Subcutaneous abdominal adipose tissue (tissue), 5 donors: ENCODE measurements around the gene DNAJC12.
"Not testable (repeated sequence)": the region's sequence is repeated elsewhere in the genome, so short reads cannot be mapped to it uniquely, and the experiment has no call there.

Experiments used
- H3K27ac ChIP-seq: one replicate; pipeline ENCODE4 v1.7.0; 2013; ENCODE audit warnings: low read depth, mild to moderate bottlenecking, inconsistent platforms, low read length, moderate library complexity
- H3K27me3 ChIP-seq, 5 donors: one replicate each; pipeline ENCODE4 v1.7.0; 2013; ENCODE audit warnings: low read length in 5 of 5, inconsistent platforms in 1 of 5; ENCODE audit not compliant: control insufficient read depth in 5 of 5, insufficient read depth in 4 of 5
- H3K36me3 ChIP-seq, 5 donors: one replicate each; pipeline ENCODE4 v1.7.0; 2013; ENCODE audit warnings: low read length in 5 of 5; ENCODE audit not compliant: control insufficient read depth in 5 of 5, insufficient read depth in 5 of 5
- H3K4me1 ChIP-seq, 5 donors: one replicate each; pipeline ENCODE4 v1.7.0; 2013; ENCODE audit warnings: low read length in 5 of 5, mild to moderate bottlenecking in 3 of 5, moderate library complexity in 1 of 5; ENCODE audit not compliant: control insufficient read depth in 5 of 5, insufficient read depth in 5 of 5
- H3K4me3 ChIP-seq, 5 donors: one replicate each; pipeline ENCODE4 v1.7.0; 2013; ENCODE audit warnings: low read length in 5 of 5, low read depth in 1 of 5
- H3K9ac ChIP-seq, 5 donors: one replicate each; pipeline ENCODE4 v1.7.0; 2013; ENCODE audit warnings: low read length in 5 of 5, mild to moderate bottlenecking in 4 of 5, moderate library complexity in 3 of 5
- H3K9me3 ChIP-seq, 5 donors: one replicate each; pipeline ENCODE4 v1.7.0; 2013; ENCODE audit warnings: low read length in 5 of 5; ENCODE audit not compliant: control insufficient read depth in 5 of 5
- donor health status: healthy.
- donor health status: healthy.
- donor health status: healthy.
- donor health status: healthy.
- donor health status: healthy.

Gene DNAJC12

DNA sequence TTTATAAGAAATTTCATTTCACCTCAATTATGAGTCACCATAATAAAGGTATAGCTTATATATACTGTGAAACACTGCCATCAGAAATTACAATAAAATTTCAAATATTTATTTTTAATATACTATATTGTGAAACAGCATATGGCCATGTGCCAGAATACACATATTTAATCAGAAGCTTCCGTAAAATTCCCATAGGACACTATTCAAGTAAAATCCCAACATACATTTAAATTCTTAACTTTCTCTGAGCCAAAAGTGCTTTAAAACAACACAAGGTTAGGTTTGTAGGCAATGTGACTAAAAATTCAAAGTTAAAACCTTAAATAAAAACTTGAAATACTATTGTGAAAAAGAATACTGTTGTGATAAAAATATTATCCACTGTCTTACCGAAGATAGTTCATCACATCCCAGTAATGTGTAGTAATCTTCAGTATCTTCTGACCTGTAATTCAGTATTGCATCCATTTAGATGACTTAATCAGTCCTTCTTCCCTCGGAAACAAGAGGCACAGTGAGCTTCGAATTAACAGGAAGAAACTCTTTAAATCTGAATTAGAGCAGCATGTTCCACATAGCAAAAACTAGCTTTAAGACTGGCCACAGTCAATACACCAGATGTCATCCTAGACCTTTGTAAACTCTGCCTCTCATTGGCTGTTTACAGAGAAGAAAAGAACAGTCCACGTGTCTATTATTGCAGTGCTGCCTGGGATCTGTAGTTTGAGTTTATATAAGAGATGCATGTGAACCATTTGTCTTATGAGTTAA lies at the start of gene DNAJC12:
TSS of gene DNAJC12 (minus strand) at position 648 of the 774 bp plus-strand sequence. CDS start at position 471, 177 bp downstream.
- no peak within 1 kb of the TSS for H3K27ac ChIP-seq
- H3K27me3 ChIP-seq, result no peaks in the 10 kb centered on the region
- H3K4me3 ChIP-seq, result peak within 1 kb of the TSS in 1 of 5 donors; percentile 27
- H3K9me3 ChIP-seq, result peaks cover 2 to 7% (median 6%) of the 10 kb centered on the region in 5 donors
- H3K36me3 ChIP-seq, result no peaks in the 10 kb centered on the region
- H3K9ac ChIP-seq, result peak within 1 kb of the TSS in 1 of 5 donors; percentile 25
- peaks cover 0 to 5% (median 0%) of the 10 kb centered on the region in 5 donors for H3K4me1 ChIP-seq

DNA sequence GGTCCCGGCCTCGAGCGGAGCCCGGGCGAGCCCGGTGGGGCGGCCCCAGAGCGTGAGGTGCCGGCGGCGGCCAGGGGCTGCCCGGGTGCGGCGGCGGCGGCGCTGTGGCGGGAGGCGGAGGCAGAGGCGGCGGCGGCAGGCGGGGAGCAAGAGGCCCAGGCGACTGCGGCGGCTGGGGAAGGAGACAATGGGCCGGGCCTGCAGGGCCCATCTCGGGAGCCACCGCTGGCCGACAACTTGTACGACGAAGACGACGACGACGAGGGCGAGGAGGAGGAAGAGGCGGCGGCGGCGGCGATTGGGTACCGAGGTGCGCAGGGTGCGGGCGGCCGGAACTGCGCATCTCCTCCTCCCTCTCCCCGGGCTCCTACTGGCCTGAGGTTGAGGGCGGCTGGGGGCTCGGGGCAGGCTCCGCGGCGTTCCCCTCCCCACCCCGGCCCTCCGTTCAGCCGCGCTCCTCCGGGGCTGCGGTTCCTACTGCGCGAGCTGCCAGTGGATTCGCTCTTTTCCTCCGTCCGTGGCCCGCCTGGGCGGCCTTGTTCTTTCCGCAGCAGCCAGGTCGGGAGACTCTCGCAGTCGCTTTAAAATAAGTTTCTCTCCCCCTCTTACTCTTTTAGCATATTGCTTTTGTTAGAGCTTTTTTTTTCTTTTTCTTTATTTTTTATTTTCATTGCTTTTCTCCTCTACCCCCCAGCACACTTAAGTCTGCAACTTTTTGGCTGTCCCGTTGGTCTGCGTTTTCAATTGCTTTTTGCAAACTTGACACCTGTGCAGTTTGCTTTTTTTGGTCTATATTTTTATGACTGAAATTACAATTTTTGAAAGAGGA lies 47.1 kb upstream of the DNAJC12 start:
- Histone ChIP-seq H3K27ac (peak overlapping the region; percentile 80), H3K4me3 (peak overlapping the region; percentile 69 to 86 (median 82)), H3K9ac (peak overlapping the region in 4 of 5 donors; percentile 71 to 82 (median 78)), H3K4me1 (peaks cover 7 to 28% (median 22%) of the 10 kb centered on the region in 5 donors), H3K27me3 (peaks cover 0 to 2% (median 0%) of the 10 kb centered on the region in 5 donors), H3K36me3 (peaks cover 16 to 31% (median 22%) of the 10 kb centered on the region in 5 donors), H3K9me3 (no peaks in the 10 kb centered on the region)

DNA sequence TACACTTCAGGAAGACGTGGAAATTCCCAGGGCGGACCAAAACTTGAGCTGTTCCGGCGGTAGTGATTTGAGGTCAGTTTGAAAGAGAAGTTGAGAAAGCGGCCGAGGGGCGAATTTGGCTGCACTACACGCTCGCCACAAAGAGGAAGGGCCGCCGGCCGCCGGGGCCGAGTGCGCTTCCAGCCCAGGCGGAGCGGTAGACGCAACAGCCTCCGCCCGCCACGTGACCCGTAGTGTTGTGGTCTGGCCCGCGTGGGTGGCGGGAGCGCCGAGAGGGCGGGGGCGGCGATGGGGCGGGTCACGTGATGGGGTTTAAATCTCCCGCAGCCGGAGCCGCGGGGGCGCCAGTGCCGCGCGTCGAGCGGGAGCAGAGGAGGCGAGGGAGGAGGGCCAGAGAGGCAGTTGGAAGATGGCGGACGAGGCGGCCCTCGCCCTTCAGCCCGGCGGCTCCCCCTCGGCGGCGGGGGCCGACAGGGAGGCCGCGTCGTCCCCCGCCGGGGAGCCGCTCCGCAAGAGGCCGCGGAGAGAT lies 46.4 kb upstream of the DNAJC12 start, which contains the start of gene SIRT1:
TSS of gene SIRT1 (plus strand) at position 344 of the 529 bp plus-strand sequence. CDS start at position 410, 66 bp downstream.
- peak within 1 kb of the TSS; percentile 80 for H3K27ac ChIP-seq
- H3K36me3 ChIP-seq, result peaks cover 13 to 24% (median 20%) of the 10 kb centered on the region in 5 donors
- H3K4me3 ChIP-seq, result peak within 1 kb of the TSS; percentile 79 to 89 (median 83)
- peaks cover 7 to 28% (median 22%) of the 10 kb centered on the region in 5 donors for H3K4me1 ChIP-seq
- no peaks in the 10 kb centered on the region for H3K9me3 ChIP-seq
- H3K9ac ChIP-seq, result peak within 1 kb of the TSS; percentile 71 to 91 (median 86)
- H3K27me3 ChIP-seq, result peaks cover 0 to 2% (median 0%) of the 10 kb centered on the region in 5 donors

DNA sequence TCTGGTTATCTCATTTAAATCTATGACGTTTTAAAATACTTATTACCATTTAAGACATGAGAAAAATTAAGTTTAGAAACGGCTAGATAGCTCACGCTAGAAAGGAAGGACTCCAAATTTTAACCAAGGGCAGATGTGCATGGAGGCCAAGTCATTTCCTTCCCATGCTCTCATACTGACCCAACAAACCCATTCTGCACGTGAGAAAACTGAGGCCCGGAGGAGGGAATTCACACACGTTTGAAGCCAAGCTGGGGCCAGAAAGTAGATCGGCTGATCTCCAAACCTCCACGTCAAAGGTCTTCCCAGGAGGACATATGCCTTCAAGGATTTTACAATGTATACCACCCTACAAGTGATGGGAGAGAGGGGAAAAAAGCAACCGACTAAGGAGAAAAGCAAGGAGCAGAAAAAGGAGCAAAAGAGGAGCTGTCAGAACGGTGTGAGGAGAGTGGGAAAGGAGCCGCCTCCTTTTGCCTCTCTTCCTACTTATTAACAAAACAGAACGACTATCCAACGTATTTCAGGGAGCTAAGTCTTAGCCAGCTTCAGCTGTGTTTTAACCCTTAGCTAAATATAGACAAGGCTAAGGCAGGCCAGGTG lies 45.8 kb upstream of the DNAJC12 start:
- H3K4me3 ChIP-seq, result peak overlapping the region; percentile 69 to 89 (median 82)
- peaks cover 0 to 2% (median 0%) of the 10 kb centered on the region in 5 donors for H3K27me3 ChIP-seq
- H3K9ac ChIP-seq, result peak overlapping the region; percentile 69 to 91 (median 86)
- H3K4me1 ChIP-seq, result peaks cover 5 to 28% (median 22%) of the 10 kb centered on the region in 5 donors
- H3K27ac ChIP-seq, result peak overlapping the region; percentile 80
- H3K36me3 ChIP-seq, result peaks cover 7 to 18% (median 14%) of the 10 kb centered on the region in 5 donors
- no peaks in the 10 kb centered on the region for H3K9me3 ChIP-seq

DNA sequence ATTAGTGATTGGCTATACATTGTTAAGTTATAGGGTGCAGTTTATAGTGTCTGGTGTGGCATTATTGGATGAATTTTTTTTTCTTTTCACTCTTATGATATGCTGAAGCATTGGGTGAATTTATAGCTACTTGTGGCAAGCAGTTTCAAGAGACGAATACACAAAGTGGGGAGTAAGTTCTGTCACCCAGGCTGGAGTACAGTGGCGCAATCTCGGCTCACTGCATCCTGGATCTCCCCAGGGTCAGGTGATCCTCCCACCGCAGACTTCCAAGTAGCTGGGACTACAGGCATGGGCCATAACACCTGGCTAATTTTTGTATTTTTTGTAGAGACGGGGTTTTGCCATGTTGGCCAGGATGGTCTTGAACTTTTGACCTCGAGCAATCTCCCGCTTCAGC lies 40.1 kb upstream of the DNAJC12 start:
- no peaks in the 10 kb centered on the region for H3K4me1 ChIP-seq
- H3K36me3 ChIP-seq, result no peaks in the 10 kb centered on the region

DNA sequence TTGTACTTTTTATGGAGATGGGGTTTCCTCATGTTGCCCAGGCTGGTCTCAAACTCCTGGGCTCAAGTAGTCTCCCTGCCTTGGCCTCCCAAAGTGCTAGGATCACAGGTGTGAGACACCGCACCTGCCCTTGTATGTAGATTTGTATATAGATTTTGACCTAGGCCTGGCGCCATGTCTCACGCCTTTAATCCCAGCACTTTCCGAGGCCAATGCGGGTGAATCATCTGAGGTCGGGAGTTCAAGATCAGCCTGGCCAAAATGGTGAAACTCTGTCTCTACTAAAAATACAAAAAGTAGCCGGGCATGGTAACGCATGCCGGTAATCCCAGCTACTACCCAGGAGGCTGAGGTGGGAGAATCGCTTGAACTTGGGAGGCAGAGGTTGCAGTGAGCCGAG lies 39.4 kb upstream of the DNAJC12 start:
- H3K9ac ChIP-seq, H3K36me3 ChIP-seq, H3K27me3 ChIP-seq, H3K9me3 ChIP-seq, H3K27ac ChIP-seq, H3K4me1 ChIP-seq, H3K4me3 ChIP-seq: not testable (repeated sequence)

More for the DNA sequence above, 40.1 kb upstream of the DNAJC12 start:
- Histone ChIP-seq H3K27me3 (no peaks in the 10 kb centered on the region), H3K4me3 (no peak overlapping the region), H3K27ac (no peak overlapping the region), H3K9ac (no peak overlapping the region), H3K9me3 (no peaks in the 10 kb centered on the region)

DNA sequence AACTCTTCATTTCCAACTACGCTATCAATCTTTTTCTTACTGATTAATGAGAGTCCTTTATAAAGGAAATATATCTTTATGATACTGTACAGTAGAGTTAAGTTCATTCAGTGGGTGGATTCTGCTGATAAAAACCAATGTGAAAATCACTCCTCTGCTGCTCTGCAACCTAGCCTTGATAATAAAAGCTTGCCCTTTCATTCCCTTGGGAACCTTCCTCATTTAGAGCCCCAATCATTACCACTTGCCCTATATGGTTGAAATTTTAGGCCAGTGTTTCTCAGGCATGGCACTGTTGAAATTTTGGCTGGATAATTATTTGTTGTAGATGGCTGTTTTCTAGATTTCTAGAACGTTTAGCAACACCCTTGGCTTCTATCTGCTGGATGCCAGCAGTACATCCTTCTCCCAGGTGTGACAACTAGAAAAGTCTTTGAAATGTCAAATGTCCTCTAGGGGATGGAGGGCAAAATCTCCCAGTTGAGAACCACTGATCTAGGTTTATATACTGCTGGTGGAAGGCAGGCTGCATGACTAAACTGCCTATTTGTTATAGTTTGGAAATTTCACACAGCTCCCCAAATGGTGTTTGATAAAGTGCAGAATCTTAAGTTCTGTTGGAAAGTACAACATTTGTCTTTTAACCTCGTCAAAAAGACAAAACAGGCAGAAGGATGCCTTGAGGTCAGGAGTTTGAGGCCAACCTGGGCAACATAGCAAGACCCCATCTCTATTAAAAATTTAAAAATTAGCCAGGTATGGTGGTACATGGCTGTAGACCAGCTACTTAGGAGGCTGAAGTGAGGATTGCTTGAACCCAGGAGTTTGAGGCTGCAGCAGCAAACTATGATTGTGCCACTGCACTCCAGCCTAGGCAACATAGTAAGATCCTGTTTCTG lies 37.6 kb upstream of the DNAJC12 start:
- Histone ChIP-seq H3K9ac (no peak overlapping the region), H3K36me3 (no peaks in the 10 kb centered on the region), H3K4me1 (no peaks in the 10 kb centered on the region), H3K27ac (no peak overlapping the region), H3K4me3 (no peak overlapping the region), H3K9me3 (no peaks in the 10 kb centered on the region), H3K27me3 (no peaks in the 10 kb centered on the region)

DNA sequence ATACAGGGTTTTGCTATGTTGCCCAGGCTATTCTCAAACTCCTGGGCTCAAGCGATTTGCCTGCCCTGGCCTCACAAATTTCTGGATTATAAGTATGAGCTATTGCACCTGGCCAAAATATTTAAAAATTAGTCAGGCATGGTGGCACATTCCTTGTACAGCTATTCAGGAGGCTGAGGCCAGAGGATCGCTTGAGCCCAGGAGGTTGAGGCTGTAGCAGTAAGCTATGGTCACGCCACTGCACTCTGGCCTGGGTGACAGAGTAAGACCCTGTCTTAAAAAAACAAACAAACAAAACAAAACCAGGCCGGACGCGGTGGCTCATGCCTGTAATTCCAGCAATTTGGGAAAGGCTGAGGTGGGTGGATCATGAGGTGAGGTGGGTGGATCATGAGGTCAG lies 32.0 kb upstream of the DNAJC12 start:
- H3K4me3 ChIP-seq, result no peak overlapping the region
- no peaks in the 10 kb centered on the region for H3K27me3 ChIP-seq
- H3K36me3 ChIP-seq, result no peaks in the 10 kb centered on the region
- peaks cover 0 to 5% (median 0%) of the 10 kb centered on the region in 5 donors for H3K4me1 ChIP-seq
- H3K27ac ChIP-seq, result no peak overlapping the region
- no peaks in the 10 kb centered on the region for H3K9me3 ChIP-seq
- H3K9ac ChIP-seq, result no peak overlapping the region

DNA sequence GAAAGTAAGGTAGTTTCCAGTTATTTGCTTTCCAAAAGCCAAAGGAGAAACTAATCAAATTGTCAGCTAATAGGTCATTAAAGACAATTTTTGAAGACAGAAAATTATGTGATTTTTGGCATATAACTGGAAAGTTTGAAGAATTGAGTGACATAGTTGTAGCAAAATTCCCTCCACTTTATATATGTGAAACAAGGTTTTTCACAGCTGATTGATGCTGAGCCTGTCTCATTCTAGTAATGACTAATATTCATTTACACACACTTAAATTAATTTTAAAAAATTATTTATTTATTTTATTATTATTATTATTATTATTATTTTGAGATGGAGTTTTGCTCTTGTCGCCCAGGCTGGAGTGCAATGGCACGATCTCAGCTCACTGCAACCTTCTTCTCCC lies 30.1 kb upstream of the DNAJC12 start:
- H3K27me3 ChIP-seq, result no peaks in the 10 kb centered on the region
- H3K27ac ChIP-seq, result no peak overlapping the region
- no peaks in the 10 kb centered on the region for H3K9me3 ChIP-seq
- no peak overlapping the region for H3K9ac ChIP-seq
- H3K4me1 ChIP-seq, result peaks cover 0 to 8% (median 0%) of the 10 kb centered on the region in 5 donors
- H3K4me3 ChIP-seq, result no peak overlapping the region
- no peaks in the 10 kb centered on the region for H3K36me3 ChIP-seq
